HG02943 (cell line): Measurements from ENCODE around the gene ANKMY1.

ENCODE experiments used
- ATAC-seq: cut with Tn5 transposase; IDR thresholded peaks from one replicate; pipeline ENCODE4 v1.9.1; 2021; ENCODE audit warnings: mild to moderate bottlenecking, low read depth, moderate library complexity; ENCODE audit not compliant: unreplicated experiment

Gene ANKMY1

DNA sequence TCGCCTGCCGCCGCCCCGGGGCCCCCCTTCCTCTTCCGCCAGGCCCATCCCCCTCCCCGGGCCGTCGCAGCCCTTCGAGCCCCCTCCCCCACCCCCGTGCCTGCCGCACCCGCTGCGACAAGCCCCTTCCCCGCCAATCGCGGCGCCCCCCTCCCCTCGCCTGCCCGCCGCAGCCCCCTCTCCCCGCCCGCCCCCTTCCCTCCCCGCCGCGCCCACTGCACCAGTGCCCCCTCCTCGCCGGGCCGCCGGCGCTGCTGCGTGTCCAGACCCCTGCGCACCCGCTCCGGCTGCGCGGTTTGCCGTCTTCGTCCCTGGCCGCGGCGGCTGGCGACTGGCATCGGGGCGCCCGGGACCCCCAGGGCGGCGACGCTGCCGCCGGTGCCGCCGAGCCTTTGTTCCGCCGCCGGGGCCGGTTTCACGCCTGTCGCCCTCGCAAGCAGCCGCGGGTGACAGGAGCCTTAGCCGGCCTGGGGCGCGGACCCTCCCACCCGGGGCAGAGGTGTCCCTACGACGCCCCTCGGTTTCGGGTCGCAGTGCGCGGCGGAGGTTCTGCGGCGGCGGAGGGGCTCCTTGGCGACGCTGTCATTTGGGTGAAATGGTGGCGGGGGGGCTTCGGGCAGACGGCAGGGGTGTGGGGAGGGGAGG lies 104.2 kb downstream of the ANKMY1 start:
- no peak for ATAC-seq

DNA sequence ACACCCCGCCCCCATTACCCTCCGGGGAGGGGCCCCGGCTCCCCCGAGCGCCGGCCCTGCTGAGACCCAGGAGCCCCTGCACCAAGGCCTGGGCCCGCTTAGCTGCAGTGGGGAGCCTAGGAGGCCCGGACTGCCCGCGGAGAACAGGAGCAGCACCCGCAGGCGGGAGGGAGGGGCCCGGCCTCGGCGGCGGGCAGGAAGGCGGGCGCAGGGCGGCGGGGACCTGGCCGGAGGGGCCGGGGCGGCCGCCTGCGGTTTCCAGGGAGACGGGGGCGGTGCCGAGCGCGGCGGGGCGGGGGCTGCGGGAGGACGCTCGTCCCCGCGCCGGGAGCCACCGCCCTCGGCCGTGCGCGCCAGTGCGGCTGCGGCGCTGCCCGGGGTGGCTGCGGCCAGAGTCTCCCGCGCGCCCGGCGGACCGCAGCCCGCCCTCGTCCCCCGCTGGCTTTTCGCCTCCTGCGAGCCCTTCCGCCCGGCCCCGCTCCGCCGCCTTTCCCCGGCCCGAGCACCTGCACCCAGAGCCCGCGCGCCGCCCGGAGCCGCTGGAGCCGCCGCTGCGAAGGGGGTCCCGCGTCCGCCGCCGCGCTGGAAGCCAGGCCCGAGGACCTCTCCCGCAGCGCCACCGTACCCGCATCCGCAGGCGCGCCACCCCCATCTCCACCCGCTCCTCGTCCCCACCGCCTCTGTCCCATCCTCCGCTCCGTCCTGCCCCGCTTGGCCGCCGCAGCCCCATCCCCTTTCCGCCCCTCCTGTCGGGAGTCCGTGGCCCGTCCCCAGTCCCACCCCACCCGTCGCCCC lies 105.1 kb downstream of the ANKMY1 start:
- ATAC-seq: no peak

DNA sequence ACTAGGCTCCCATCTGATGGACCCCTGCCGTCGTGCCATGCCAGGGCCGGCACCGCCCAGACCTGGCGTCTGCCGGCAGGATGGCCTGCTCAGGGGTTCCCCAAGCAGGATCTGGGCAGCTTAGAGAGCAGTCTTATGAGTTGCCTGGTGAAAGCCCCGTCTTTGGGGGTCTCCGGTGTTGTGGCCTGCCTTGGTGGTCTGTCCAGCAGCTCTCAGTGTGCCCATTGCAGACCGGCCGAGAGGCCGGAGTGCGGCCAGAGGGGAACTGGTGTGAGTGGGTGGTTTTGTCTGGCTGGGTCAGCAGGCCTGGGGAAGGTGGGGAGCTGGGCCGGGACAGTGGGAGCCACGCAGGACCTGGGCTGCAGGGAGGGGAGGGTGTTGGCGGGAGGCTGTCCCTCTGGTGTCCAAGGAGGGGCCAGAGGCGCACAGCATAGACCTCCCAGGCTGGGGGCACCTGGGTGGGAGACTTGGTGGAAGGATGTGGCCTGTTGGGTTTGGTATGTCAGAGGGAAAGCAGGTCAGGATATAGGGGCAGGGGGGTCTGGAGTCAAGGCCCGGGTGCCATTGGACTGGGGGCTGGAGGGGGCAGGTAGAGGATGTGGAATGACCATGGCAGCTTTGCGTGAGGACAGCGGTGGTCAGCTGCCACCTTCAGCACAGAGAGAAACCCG lies 105.9 kb downstream of the ANKMY1 start:
- ATAC-seq: no peak

DNA sequence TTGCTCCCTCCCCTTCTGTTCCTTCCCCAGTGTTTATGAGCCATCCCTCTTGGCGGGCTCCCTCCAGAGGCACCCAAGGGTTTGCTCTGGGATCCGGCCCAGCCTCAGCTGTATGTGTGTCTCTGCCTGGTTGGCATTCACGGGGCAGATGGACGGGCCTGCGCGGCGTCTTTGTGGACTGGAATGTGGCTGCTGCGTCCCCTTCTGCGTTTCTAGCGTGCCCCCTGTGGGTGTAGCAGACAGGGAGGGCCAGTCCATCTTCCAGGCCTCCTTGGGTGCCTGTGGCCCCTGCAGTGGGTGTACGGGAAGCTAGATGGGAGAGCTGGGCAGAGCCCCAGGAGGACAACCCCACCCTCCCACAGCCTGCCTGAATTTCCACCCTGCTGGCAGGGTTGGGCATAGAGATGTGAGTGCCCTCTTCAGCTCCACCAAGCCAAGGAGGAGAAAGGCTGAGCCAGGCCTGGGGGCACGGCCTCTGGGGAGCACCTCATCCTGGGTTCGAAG lies 106.6 kb downstream of the ANKMY1 start:
- ATAC-seq: no peak

DNA sequence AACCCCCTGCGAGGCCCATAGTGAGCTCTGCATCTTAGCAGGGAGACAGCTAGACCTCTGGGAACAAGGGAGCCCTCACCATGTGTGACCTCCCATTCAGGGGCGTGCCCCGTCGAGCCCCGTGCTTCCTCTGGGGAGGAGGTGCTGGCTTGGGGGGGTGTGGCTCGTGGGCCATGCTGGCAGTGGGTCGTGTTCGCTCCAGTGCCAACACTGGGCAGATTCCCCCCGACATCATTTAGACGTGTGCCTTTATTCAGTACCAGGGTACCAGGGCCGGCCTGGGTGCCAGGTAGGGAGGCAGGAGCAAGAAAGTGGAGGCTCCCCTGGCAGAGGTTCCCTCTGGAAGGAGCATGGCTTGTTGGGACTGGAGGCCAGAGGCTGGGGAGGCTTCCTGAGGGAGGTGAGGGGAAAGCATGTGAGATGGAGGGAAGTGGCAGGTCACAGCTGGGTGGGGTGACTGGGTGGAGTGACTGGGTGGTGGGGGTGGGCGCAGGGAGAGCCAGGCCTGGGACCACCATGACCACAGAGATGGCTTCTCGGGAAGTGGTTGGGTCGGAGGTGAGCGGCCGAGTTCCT lies 107.2 kb downstream of the ANKMY1 start:
- ATAC-seq: no peak

DNA sequence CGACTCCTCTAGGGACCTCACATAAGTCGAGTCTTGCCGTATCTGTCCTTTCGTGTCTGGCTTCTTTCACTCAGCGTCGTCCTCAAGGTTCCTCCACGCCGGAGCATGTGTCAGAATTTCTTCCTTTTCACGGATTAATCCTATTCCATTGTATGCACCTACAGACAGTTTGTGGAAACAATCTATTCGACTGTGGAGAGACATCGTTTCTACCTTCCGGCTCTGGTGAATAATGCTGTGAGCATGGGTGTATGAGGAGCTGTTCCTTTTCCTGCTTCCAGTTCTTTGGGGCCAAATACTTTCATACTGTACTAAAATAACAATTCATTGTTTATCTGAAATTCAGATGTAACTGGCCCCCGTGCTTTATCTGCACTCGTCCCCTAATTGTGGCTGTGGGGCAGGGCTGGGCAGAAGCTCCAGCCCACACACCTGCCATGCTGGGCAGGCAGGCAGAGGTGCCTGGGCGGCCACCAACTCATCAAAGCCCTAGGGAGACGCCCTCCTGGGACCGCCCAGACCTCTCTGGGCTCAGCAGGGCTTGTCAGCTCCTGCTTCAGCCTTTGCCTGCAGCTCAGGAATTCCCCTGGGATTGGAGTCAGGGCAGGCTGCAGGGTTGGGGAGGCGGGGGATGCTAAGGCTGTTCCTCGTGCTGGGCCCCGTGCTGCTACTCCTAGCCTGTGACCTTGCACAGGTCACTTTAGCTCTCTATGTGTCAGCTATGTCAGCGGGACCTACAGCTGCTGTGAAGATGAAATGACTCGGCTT lies 107.8 kb downstream of the ANKMY1 start:
- no peak for ATAC-seq

DNA sequence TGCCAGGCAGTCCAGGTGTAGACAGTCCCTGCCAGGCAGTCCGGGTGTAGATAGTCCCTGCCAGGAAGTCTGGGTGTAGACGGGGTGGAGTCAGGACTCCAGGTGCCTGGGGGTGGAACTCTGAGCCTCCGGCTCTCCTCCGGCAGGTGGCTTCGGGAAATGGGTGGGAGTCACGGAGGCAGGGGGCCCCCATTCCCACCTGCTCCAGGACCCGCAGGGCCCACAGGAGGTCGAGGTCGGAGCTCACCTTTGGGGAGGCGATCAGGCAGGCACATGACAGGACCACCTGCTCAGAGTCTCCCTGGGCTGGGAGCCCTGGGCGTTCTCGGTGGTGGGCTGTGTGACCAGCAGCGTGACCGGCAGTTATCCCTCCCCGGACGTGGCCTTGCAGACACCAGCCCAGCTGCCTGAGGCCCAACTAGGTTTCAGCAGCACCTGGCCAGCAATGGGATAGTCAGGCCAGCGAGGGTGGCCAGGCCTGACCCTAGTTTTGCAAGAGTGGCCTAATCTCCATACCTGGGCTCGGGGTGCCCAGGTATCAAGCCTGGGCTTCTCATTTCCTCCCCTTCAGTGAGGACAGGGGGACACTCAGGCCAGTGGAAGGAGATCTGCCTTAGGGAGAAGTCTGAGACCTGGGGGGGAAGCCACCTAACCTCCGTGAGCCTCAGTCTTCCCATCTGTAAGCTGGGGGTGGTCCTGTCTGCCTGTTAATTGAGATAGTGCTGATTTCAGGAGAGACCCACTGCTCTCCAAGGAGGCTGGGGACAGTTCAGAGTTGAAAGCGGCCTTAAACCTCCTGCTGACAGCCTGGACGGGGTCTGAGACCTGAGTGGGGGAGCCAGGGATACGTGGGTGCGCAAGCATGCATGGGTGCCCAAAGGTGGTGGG lies 109.2 kb downstream of the ANKMY1 start:
- ATAC-seq: no peak

DNA sequence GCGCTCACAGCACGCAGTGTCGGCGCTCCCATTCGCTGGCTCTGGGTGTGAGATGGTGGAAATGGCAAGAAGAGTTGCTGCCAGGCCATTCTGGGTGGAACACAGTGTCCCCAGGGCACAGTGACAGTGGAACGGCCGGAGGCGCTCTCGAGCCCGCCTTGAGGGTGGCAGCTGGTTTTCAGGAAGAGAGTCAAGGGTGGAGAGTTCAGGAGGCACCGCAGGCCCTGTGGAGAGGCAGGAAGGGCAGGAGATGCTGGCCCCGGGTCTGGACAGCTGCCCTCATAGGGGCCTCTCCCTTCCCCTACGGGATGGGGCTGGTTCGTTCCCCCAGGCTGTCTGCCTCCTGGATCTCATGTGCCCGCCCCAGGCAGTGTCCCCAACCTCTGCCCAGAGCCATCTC lies 109.9 kb downstream of the ANKMY1 start:
- ATAC-seq: no peak

DNA sequence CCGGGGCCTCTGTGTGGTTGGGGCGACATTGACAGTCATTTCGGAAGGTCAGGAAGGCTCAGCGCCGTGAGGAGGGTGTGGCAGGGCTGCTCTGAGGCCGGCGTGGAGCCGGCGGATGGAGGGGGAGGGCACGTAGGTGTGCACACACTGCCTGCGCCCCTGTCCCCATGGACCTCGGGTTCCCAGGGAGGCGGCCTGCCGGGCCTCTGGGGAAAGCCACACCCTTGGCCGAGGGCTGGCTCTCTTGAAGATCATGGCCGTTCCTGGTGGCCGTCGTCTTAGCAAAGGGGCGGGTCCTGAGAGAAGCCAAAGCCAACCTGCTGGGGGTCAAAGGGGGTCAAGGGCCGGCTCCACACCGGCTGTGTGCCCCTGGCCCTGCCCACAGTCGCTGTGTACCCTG lies 110.5 kb downstream of the ANKMY1 start:
- no peak for ATAC-seq

DNA sequence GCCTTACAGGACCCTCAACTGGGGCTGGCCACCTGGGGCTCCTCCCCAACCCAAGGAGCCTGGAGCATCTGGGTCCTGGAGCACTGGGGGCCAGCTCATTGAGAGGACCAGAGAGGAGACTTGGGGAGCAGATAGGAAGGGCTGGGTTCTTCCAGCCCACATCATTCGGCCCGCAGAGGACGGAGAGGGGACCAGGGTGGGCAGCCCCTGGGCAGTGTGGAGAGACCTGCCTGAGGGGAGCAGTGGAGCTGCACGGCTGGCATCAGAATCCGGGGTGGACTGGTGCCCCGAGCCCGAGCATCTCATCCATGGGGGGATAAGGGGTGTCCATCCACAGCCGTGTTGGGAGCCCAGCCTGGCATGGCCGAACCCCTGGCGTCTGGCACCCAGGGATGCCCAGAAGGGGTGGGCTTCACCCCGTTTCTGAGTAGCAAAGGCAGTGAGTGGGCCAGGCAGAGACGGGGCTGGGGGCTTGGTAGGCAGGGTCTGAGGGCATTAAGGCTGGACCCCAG lies 111.1 kb downstream of the ANKMY1 start:
- no peak for ATAC-seq

DNA sequence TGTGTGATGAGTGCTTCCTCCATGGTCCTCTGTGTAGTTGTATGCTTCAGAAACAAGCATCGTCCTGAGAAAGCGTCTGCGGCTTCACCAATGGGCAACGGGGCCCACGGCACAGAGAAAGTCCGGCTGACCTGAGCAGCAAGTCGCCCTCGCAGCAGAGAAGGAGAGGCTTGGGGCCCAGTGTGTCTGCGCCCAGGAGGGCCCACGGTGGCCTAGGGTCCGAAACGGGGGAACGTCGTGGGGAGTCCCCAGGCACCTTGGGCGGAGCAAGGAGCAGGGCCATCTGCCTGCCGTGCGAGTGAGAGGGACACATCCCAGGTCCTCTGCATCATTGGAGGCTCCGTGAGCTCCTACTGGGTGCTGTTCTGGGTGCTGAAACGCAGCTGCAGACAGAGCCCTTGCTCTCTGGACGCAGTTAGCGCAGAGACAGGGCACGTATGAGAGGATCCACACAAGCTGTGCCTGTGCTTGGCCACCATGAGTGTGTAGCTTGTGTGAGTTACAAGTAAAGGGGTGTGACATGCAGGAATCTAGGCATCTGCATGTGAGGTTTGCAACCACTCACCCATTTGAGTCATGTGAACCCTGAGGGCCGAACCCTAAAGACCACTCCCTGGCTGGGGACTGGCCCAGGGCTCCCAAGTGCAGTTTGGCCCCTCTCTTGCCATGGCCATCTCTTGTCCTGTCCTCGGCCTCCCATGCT lies 111.7 kb downstream of the ANKMY1 start:
- no peak for ATAC-seq

DNA sequence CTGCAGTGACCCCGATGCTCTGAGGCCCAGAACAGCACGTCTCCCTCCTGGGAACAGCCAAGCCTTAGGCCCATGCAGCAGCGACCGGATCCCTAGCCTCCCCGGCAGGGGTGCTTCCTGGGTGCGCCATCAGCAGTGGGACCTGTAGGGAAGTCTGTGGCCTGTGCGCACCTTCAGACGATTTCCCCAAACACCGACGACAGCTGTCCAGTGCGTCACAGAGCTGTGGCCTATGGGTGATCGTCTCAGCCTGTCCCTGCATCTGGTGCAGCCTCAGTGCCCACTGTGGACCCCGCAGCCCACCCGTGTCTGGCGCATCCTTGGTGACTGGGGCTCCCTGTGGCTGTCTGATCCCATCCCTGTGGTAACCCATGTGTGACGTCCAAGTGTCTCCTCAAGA lies 113.3 kb downstream of the ANKMY1 start:
- no peak for ATAC-seq

DNA sequence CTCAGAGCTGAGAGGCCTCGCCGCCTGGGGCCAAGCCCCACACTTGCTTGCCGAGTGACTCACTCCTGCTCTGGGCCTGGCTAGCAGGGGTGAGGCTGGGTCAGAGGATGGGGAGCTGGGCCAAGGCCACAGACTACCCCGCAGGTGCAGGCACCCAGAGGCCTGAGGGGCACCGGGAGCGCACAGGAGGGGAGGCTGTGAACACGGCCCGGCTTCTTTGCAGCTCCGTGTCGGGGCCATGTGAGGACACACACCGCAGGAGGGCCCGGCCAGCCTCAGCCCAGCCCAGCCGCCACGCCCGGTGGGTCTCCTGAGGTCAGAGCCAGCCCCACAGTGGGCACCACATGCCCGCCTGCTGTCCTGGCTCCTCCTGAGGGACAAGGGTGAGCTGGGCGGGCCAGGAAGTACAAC lies 113.9 kb downstream of the ANKMY1 start:
- ATAC-seq: no peak

DNA sequence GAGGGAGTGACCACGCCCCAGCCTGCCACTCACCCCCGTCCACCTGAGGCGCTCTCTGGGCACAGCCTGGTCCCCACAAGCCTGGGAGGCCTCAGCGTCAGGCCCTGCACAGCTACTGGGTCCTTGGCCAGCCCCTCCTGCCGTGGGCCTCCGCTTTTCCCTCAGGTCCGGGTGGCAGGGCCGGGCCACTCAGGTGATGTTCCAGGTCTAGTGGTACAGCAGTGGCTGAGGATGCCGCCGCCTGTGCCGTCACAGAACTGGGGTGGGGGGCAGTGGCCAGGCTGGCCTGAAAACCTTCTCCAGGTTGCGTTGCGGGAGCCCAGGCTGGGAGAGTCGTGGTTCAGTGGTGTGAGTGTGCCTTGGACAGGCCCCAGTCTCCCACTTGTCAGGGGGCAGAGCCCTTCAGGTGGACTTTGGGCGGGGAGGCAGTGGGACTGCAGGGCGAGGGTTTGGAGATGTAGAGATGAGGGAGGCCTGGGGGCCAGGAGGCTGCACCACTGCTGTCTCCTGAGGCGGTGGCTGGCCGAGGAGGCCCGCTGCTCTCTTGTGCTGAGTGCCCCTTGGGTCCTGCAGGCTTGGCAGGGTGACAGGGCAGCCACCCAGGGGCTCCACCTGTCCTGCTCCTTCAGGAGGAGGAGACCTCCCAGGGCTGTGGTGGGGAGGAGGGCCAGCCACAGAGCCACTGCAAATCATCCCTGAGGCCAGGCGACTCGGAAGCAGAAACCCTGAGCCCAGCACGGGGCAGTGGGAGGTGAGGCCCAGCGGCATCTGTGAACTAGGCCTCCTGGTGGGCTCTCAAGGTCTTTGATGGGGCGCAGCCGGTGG lies 114.7 kb downstream of the ANKMY1 start:
- no peak for ATAC-seq

DNA sequence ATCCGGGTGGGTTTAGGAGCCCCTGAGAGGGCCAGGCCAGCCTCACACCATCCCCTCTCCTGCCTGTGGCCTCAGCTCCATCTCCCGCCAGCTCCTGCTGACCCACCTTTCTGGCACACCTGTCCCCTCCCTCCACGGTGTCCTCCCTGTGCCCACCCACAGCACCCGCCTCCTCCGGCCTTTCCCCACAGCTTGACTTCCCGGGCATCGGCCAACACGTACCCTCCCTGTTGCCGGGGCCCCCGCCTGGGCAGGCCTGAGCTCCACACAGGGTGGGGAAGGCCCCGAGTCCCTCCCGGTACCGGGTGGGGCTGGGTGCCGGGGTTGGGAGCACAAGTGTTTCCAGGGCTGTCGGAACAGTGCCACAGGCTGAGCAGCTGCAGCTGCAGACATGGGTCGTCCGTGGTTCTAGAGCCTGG lies 115.8 kb downstream of the ANKMY1 start:
- no peak for ATAC-seq

DNA sequence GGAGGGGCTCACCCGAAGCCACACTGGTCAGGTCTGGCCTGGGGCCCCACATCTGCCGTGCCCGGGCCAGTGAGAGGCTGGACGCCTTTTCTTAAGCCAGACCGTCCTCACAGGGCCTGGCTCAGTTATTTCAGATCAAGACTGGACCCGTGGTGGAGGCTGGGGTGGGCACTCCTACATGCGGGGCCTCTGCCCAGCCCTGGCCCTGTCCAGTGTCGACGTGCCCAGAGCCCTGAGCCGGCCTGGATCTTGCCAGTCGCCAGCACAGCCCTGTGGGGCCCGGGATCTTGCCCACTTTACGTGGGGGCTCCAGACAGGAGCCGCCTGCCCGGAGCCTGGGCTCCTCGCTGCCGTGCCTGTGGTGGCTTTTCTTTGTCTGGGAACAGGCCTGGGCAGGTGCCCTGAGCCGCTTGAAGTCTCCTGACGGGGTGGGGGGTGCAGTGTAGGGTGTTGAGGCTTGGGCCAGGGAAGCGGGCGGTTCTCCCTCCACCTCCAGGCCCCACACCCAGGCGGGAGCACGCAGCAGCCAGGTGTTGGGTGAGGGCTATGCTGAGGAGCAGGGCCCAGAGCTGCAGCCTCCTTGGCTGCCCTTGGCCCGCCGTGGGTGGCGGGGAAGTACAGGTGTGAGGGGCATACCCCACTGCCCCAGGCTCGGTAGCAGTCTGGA lies 116.3 kb downstream of the ANKMY1 start:
- no peak for ATAC-seq

DNA sequence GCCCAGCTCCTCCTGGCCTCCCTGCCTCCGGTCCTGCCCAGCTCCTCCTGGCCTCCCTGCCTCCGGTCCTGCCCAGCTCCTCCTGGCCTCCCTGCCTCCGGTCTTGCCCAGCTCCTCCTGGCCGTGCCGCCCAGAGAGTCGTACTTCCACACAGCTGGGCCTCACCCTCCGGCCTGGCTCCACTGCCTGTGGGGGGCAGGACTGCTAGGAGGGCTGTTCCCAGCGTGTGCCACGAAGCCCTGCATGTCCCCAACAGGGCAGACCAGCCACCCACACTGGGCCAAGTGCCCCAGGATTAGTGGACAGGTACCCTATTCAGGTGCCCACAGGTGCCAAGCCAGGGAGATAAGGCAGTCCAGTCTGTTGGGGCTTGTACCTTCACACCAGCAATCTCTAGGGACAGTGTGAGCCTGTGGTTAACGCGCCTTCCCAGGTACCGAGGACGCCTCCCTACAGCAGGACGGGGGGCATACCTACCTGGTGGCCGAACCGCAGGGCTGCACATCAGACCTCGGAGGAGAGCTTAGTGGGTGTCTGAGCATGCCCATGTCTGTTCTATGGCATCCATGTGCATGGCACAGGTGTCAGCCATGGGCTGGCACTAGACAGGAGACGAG lies 117.0 kb downstream of the ANKMY1 start:
- ATAC-seq: no peak
